Cortex of kidney (tissue), 1 donor: Measurements from ENCODE around the gene NSMCE1.

ENCODE experiments used
- DNase-seq: peaks from one replicate; lab custom pipeline; 2025; lab: John Stamatoyannopoulos, UW

NSMCE1 gene

DNA sequence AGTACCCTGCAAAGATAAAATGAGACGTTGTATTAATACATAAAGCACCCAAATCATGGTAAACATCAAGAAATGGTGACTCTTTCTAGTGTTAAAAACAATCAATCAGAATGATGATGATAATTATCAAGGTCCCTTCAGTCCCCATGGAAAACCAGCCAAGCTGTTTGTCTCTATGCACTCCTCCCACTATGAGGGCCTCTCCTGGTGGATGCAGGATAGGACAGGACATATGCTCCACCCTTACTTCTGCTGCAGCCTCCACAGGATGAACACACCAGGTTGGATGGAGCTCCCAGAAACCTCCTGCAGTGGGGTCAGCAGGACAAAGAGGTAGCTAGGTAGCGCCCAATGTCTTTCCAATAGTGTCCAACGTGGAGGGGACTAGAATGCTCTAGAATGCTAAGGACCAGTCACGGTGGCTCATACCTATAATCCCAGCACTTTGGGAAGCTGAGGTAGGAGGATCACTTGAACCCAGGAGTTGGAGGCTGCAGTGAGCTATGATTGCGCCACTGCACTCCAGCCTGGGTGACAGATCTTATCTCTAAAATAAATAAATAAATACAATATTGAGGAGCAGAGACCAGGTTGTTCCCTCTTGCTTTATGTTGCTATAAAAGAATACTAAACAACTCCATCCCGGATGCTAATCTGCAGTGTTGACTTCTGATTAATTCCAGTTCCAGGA is 75.1 kb downstream of the NSMCE1 start:
- no peak for DNase-seq

DNA sequence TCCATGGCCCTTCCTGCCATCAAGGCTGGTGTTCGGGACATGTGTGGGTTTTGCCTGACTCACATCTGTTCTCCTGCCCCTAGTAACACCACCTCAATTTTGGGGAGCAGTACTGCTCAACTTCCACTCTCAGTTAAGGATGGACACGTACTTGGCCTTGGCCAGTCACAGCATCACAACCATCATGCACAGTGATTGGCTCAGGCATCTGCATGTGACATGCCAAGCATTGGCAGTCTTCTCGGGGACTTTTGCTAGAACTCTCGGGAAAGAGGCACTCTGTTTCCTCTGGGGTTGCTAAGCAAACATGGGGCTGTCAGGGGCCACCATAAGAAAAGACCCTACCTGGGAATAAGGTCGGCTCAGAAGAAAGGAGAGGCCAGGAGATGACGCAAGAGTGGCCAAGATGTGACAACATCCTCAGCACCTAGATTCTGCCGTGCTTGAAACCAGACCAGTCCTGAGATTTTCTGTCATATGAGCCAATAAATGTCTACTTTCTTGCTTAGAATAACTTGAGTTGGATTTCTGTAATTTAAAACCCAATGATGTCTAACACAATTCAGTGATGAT is 77.1 kb downstream of the NSMCE1 start:
- no peak for DNase-seq

- DNase-seq: no peak
These were observed 78.2 kb downstream of the NSMCE1 start for GRCh38 chr16:27190316-27190871.

DNA sequence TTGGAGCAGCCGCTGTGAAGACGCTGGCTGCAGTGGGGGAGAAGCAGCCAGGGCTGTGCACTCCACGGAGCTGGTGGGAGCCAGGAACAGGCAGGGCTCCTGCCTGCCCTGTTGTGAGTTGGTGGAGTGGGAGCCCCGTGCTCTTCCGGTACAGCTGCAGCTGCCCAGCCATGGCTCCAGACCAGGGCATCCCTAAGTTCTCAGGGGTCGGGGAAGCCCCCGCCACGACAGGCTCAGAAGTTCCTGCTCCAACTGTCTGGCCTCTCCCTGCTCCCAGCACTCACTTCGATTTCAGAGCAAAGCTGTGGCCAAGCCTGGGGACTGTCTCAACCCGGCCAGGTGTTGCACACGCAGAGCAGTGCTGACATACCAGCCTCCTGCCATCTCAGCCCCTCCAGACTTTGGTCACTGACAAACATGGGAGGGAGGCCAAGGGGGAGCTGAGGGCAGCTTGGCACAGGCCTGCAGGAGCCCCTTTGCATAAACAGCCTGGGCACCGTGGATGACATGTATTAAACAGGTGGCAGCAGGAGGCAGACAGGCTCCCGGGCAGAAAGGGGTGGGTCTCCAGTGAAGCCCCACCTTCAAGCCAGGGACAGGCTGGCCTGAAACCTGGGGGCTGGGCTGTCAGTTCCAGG is 79.1 kb downstream of the NSMCE1 start:
- no peak for DNase-seq

DNA sequence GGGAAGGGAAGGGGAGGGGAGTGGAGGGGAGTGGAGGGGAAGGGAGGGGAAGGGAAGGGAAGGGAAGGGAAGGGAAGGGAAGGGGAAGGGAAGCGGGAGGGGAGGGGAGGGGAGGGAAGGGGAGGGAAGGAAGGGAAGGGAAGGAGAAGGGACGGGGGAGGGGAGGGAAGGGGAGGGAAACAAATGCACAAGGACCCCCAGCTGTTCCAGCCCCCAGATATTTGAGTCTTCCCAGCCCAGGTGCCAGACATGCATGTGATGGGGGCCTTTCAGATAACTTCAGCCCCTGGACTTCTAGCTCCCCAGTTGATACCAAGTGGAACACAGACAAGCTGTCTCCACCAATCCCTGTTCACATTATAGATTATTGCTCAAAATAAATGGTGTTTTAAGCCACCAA is 79.9 kb downstream of the NSMCE1 start:
- DNase-seq: no peak

GRCh38 chr16:27185776-27186130 is 82.8 kb downstream of the NSMCE1 start:
- no peak for DNase-seq

GRCh38 chr16:27182906-27183405 is 85.6 kb downstream of the NSMCE1 start:
- no peak for DNase-seq

DNA sequence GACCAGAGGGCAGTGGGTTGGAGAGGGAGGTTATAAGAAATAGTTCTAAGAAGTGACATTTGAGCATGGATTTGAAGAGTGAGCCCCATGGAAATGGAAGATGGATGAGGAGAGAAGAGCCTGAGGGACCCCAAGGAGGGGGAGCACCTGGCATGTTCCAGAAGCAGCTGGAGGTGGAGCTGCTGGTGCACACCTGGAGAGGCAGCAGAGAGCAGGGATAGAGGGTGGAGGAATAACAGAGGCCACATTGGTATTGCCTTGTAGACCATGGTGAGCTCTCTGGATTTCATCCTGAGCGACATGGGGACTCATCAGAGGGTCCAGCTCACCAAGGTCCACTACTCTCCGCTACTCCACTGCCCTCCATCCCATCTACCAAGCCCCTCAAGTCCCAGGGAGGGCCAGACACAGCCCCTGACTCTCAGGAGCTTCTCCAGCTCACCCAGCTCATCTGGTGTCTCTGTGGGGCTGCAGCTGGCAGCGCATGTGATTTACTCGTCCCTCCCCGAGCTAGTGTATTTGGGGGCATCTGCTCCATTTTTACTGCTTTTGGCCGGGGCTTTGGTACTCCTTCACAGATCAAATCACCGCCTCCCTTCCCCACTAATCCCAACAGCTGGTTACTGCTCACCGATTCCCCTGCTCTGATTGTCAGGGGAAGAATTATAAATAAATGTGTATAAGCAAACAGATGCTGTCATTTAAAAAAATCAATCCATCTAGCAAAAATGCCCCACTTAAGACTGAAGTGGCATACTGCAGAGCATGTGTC is 87.4 kb downstream of the NSMCE1 start:
- no peak for DNase-seq

- no peak for DNase-seq
These were observed 89.0 kb downstream of the NSMCE1 start for GRCh38 chr16:27179500-27180072.

DNA sequence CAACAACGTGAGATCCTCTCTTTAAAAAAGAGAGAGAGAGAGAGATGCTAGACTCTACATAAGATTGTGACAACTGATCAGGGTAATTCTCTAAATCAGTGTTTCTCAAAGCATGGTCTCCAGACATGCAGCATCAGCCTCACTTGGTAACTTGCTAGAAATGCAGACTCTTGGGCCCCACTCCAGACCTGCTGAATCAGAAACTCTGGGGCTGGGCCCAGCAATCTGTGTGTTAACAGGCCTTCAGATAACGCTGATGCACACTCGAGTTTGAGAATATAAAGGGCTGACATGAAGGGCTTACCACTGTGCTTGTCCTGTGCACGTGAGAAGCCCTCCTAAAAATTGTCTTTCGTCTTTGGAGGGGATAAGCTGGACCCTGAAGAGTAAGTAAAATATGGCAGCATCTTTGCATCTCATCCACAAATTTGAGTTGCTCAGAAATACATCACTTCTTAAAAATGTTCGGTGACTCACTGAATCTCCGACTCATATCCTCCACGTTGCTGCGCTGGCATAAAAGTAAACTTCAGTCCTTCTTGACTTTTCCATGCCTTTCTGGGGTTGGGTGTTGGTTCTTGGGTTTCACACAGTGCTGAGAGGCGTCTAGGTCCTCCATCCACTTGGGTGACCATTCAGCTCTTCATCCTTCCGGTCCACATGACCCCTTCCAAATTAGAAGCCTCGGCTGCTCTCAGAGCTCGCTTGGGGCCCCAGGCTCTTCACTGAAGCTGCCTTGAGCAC is 91.4 kb downstream of the NSMCE1 start:
- DNase-seq: no peak

- DNase-seq: no peak
These were observed 92.7 kb downstream of the NSMCE1 start for GRCh38 chr16:27175888-27176287.
